Left ventricle myocardium inferior (tissue), 1 donor: ENCODE data around the gene PYGB. TPM values are rescaled to one million over a fixed set of nuclear protein-coding genes. Genes with fewer than 3 reads are reported as not detected.

Experiments used
- DNase-seq: peaks from one replicate; pipeline ENCODE4 v3.0.0-alpha.2; 2020
- H3K27ac ChIP-seq: fragments of 200-600 bp; replicated peaks from 2 replicates; pipeline ENCODE4 v1.8.0; 2021
- H3K27me3 ChIP-seq: fragments of 200-600 bp; 2 replicates; pipeline ENCODE4 v1.8.0; 2021; ENCODE audit warnings: low read depth
- H3K36me3 ChIP-seq: fragments of 200-600 bp; 2 replicates; pipeline ENCODE4 v1.8.0; 2021
- H3K4me1 ChIP-seq: fragments of 200-600 bp; 2 replicates; pipeline ENCODE4 v1.8.0; 2021
- H3K4me3 ChIP-seq: fragments of 200-600 bp; 2 replicates; pipeline ENCODE4 v1.8.0; 2021; ENCODE audit warnings: mild to moderate bottlenecking, moderate library complexity
- H3K9me3 ChIP-seq: fragments of 200-600 bp; replicated peaks from 2 replicates; pipeline ENCODE4 v1.8.0; 2021
- intact Hi-C: fragments of 100-400 bp; cut with micrococcal nuclease; formaldehyde crosslinking; loops from one replicate; pipeline ENCODE4 v1.11.0; 2022
- total RNA-seq: library from RNA; stranded (reverse); fragmentation: NEBNext Ultra II Directional; extraction: Animal tissue kit (Norgen Biotek cat#: 25700); gene quantifications from one replicate; pipeline ENCODE4 v1.2.1, GENCODE V29; 2021
- TF ChIP-seq, protein P1 (sequence below): fragments of 200-600 bp; IDR thresholded peaks from 2 replicates; pipeline ENCODE4 v1.8.0; 2021; ENCODE audit warnings: antibody characterized with exemption, mild to moderate bottlenecking, borderline replicate concordance
- donor health status: DM: no; HTN: yes; CAD: no; lungs with severe emphysema.

The PYGB gene
- total RNA-seq, 1 donor from 2014 or later = 218 TPM

DNA sequence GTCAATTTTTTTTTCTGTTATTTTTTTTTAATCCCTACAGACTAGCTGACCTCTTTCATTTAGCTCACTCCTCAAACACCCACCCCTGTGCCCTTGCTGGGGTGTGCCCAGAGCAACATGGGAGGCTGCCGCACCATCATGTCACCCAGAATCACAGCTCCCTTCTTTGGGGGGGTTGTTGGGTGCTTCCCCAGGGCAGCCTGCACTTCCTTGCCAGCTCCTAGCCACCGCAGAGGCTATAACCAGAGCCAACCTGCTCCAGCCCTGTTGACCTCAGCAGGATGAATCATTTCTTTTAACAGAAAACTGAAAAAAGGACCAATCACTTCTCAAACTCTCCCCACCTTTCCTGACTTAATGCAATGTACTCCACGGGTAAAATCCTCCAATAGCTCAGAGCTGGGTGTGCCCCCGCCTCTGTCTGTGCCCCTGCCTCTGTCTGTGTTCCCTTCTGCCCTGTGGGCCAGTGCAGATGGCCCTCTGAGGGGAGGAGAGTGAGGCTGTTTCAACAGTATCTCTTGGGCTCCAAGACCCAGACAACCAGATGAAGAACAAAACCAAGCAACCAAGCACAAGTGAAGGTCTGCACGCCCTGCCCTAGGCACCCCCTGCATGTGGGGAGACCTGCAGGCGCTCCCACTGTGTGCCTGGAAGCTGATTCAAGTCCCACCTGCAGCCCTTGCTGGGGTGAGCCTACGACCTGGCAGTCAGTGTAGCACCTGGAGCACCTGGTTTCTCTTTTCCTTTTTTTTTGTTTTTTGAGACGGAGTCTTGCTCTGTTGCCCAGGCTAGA is 67.7 kb downstream of the PYGB start:
- Histone ChIP-seq H3K9me3 (no peaks in the 10 kb centered on the region), H3K4me3 (no peak overlapping the region), H3K27ac (no peak overlapping the region), H3K36me3 (peaks cover 14% of the 10 kb centered on the region), H3K27me3 (no peaks in the 10 kb centered on the region), H3K4me1 (peaks cover 37% of the 10 kb centered on the region)
- TF ChIP-seq, protein P1, sequence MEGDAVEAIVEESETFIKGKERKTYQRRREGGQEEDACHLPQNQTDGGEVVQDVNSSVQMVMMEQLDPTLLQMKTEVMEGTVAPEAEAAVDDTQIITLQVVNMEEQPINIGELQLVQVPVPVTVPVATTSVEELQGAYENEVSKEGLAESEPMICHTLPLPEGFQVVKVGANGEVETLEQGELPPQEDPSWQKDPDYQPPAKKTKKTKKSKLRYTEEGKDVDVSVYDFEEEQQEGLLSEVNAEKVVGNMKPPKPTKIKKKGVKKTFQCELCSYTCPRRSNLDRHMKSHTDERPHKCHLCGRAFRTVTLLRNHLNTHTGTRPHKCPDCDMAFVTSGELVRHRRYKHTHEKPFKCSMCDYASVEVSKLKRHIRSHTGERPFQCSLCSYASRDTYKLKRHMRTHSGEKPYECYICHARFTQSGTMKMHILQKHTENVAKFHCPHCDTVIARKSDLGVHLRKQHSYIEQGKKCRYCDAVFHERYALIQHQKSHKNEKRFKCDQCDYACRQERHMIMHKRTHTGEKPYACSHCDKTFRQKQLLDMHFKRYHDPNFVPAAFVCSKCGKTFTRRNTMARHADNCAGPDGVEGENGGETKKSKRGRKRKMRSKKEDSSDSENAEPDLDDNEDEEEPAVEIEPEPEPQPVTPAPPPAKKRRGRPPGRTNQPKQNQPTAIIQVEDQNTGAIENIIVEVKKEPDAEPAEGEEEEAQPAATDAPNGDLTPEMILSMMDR = no peak
- no peak for DNase-seq
- intact Hi-C loops = loop anchor here (10.0 kb wide), 1 partner anchor 59 kb away; no protein-coding TSS in a partner anchor

DNA sequence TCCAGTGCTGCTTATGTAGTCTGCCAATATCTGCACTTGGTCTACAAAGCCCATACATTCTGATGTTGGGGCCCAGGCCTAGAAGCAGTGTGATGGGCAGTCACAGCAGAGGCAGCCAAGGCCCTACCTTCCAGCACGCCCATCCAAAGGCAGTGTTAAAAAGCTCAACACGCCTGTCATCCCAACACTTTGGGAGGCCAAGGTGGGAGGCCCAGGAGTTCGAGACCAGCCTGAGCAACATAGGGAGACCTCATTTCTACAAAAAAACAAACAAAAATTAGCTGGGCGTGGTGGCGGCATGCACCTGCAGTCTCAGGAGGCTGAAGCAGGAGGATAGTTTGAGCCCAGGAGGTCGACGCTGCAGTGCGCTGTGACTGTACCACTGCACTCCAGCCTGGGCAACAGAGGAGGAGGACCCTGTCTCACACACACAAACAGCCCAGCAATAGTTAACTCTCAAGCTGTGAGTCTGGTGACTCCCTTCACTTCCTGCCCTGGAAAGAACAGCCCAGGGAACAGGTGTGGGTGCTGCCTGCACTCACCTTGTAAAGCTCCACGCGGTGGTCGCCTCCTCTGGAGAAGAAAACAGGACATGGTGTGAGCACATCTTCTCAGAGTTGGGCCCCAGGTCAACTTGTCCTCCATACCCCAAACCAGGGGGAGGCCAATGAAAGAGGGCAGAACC is 68.8 kb downstream of the PYGB start:
- no peaks in the 10 kb centered on the region for H3K27me3 ChIP-seq
- H3K27ac ChIP-seq = no peak overlapping the region
- H3K9me3 ChIP-seq = no peaks in the 10 kb centered on the region
- H3K4me3 ChIP-seq = no peak overlapping the region
- peaks cover 14% of the 10 kb centered on the region for H3K36me3 ChIP-seq
- intact Hi-C loops = loop anchor here (10.0 kb wide), 1 partner anchor 58 kb away; no protein-coding TSS in a partner anchor
- TF ChIP-seq, protein P1 = no peak
- H3K4me1 ChIP-seq = peaks cover 33% of the 10 kb centered on the region
- DNase-seq = no peak

GRCh38 chr20:25317351-25318075 is 69.6 kb downstream of the PYGB start:
- DNase-seq = no peak
- peak overlapping the region; percentile 5 for H3K27ac ChIP-seq
- H3K36me3 ChIP-seq = peaks cover 23% of the 10 kb centered on the region
- TF ChIP-seq, protein P1 = no peak
- no peaks in the 10 kb centered on the region for H3K27me3 ChIP-seq
- intact Hi-C loops = loop anchor here (10.0 kb wide), 1 partner anchor 57 kb away; no protein-coding TSS in a partner anchor
- H3K9me3 ChIP-seq = no peaks in the 10 kb centered on the region
- H3K4me1 ChIP-seq = peaks cover 28% of the 10 kb centered on the region
- no peak overlapping the region for H3K4me3 ChIP-seq

GRCh38 chr20:25318471-25319240 is 70.8 kb downstream of the PYGB start:
- Histone ChIP-seq H3K27me3 (no peaks in the 10 kb centered on the region), H3K4me3 (no peak overlapping the region), H3K27ac (peak overlapping the region; percentile 50), H3K9me3 (no peaks in the 10 kb centered on the region), H3K4me1 (peaks cover 28% of the 10 kb centered on the region), H3K36me3 (peaks cover 31% of the 10 kb centered on the region)
- no peak for DNase-seq
- intact Hi-C loops = loop anchor here (10.0 kb wide), 1 partner anchor 56 kb away; no protein-coding TSS in a partner anchor
- TF ChIP-seq, protein P1 = no peak
